Endodermal cell (in vitro differentiated cells): ENCODE measurements around the gene SIGLEC12. TPM values are rescaled to one million over a fixed set of nuclear protein-coding genes. Genes with fewer than 3 reads are reported as not detected.
"Not testable (repeated sequence)": the region's sequence is repeated elsewhere in the genome, so short reads cannot be mapped to it uniquely, and the experiment has no call there.

Source experiments
- DNase-seq: peaks from one replicate; pipeline ENCODE4 v3.0.0-alpha.2; 2017
- H3K27ac ChIP-seq: 2 replicates; pipeline ENCODE4 v1.5.1; 2013; ENCODE audit warnings: mild to moderate bottlenecking, low read depth, low read length, moderate library complexity
- H3K27me3 ChIP-seq: 2 replicates; pipeline ENCODE4 v1.6.1; 2013; ENCODE audit warnings: mild to moderate bottlenecking, low read length, moderate library complexity; ENCODE audit not compliant: insufficient read depth, control insufficient read depth, poor library complexity, severe bottlenecking
- H3K36me3 ChIP-seq: 2 replicates; pipeline ENCODE4 v1.7.0; 2013; ENCODE audit warnings: mild to moderate bottlenecking, low read length, moderate library complexity; ENCODE audit not compliant: control insufficient read depth, insufficient read depth
- H3K4me1 ChIP-seq: one replicate; pipeline ENCODE4 v1.7.0; 2013; ENCODE audit warnings: low read length; ENCODE audit not compliant: control insufficient read depth, insufficient read depth
- H3K4me3 ChIP-seq: 2 replicates; pipeline ENCODE4 v1.5.1; 2013; ENCODE audit warnings: mild to moderate bottlenecking, low read length, moderate library complexity
- H3K9ac ChIP-seq: 2 replicates; pipeline ENCODE4 v1.6.1; 2013; ENCODE audit warnings: mild to moderate bottlenecking, low read length, moderate library complexity; ENCODE audit not compliant: poor library complexity, severe bottlenecking; ENCODE audit errors: extremely low read depth
- H3K9me3 ChIP-seq: 2 replicates; pipeline ENCODE4 v1.6.1; 2013; ENCODE audit warnings: mild to moderate bottlenecking, low read length, moderate library complexity; ENCODE audit not compliant: control insufficient read depth
- H3K27ac Mint-ChIP-seq: 2 replicates; pipeline ENCODE4 v1.8.0; 2020; ENCODE audit warnings: mixed read lengths
- H3K27me3 Mint-ChIP-seq: 2 replicates; pipeline ENCODE4 v1.8.0; 2021; ENCODE audit warnings: mild to moderate bottlenecking, mixed read lengths; ENCODE audit not compliant: insufficient read depth
- H3K36me3 Mint-ChIP-seq: 2 replicates; pipeline ENCODE4 v1.8.0; 2020; ENCODE audit warnings: low read depth, mixed read lengths
- H3K4me1 Mint-ChIP-seq: 2 replicates; pipeline ENCODE4 v1.8.0; 2020; ENCODE audit warnings: mixed read lengths
- H3K4me3 Mint-ChIP-seq: 2 replicates; pipeline ENCODE4 v1.8.0; 2020; ENCODE audit warnings: mild to moderate bottlenecking, moderate library complexity, mixed read lengths
- H3K9me3 Mint-ChIP-seq: 2 replicates; pipeline ENCODE4 v1.8.0; 2020; ENCODE audit warnings: mild to moderate bottlenecking, mixed read lengths
- WGBS, 2 experiments: methylation state at CpG; one replicate each; pipeline versions ENCODE4 v1.1.5 to v1.1.7; 2013; ENCODE audit warnings: missing lambda C conversion rate in 2 of 2, mixed read lengths in 1 of 2; ENCODE audit not compliant: insufficient coverage in 1 of 2, insufficient read length in 1 of 2; 5-methylcytosine and 5-hydroxymethylcytosine counted together
- total RNA-seq, 2 donors: library from RNA; stranded (reverse); fragmentation: NEBNext Ultra II Directional in 1 of 2; extraction: Animal tissue kit (Norgen Biotek cat#: 25700) in 1 of 2; gene quantifications; 2 replicates in 1 of 2; 3 replicates in 1 of 2; pipeline ENCODE4 v1.2.1, GENCODE V29; 2021
- TF ChIP-seq, protein P1 (sequence below): fragments of 200-600 bp; sonication (generic); conservative IDR thresholded peaks from 2 replicates; pipeline ENCODE4 v1.5.0; 2021; ENCODE audit warnings: antibody characterized with exemption, mild to moderate bottlenecking

The SIGLEC12 gene
- total RNA-seq, 2 donors from 2014 or later = not detected

DNA sequence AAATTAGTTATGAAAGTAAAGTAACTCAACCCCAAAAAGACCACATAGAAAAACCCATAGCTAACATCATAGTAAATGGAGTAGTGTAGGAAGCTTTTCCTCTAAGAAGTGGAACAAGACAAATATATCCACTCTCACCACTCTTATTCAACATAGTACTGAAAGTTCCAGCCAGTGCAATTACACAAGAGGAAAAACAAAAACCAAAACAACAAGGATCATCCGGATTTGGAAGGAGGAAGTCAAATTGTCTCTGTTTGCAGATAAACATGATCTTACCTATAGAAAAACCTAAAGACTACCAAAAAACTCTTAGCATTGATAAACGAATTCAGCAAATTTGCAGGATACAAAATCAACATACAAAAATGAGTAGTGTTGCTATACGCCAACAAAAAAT lies 34.9 kb downstream of the SIGLEC12 start:
- Mint-ChIP-seq H3K27ac (no peak overlapping the region), H3K9me3 (no peaks in the 10 kb centered on the region), H3K36me3 (no peaks in the 10 kb centered on the region), H3K4me1 (no peaks in the 10 kb centered on the region), H3K4me3 (no peak overlapping the region), H3K27me3 (peaks cover 70% of the 10 kb centered on the region)
- H3K9me3 ChIP-seq = no peaks in the 10 kb centered on the region
- DNase-seq = no peak
- H3K4me1 ChIP-seq = no peaks in the 10 kb centered on the region
- TF ChIP-seq, protein P1, sequence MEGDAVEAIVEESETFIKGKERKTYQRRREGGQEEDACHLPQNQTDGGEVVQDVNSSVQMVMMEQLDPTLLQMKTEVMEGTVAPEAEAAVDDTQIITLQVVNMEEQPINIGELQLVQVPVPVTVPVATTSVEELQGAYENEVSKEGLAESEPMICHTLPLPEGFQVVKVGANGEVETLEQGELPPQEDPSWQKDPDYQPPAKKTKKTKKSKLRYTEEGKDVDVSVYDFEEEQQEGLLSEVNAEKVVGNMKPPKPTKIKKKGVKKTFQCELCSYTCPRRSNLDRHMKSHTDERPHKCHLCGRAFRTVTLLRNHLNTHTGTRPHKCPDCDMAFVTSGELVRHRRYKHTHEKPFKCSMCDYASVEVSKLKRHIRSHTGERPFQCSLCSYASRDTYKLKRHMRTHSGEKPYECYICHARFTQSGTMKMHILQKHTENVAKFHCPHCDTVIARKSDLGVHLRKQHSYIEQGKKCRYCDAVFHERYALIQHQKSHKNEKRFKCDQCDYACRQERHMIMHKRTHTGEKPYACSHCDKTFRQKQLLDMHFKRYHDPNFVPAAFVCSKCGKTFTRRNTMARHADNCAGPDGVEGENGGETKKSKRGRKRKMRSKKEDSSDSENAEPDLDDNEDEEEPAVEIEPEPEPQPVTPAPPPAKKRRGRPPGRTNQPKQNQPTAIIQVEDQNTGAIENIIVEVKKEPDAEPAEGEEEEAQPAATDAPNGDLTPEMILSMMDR = no peak
- H3K36me3 ChIP-seq = no peaks in the 10 kb centered on the region
- H3K9ac ChIP-seq = no peak overlapping the region
- 72 to 77% methylated on average over 2 to 3 of the region's 3 CpGs for WGBS, 2 experiments
- H3K27me3 ChIP-seq = peaks cover 67% of the 10 kb centered on the region
- no peak overlapping the region for H3K27ac ChIP-seq
- no peak overlapping the region for H3K4me3 ChIP-seq

DNA sequence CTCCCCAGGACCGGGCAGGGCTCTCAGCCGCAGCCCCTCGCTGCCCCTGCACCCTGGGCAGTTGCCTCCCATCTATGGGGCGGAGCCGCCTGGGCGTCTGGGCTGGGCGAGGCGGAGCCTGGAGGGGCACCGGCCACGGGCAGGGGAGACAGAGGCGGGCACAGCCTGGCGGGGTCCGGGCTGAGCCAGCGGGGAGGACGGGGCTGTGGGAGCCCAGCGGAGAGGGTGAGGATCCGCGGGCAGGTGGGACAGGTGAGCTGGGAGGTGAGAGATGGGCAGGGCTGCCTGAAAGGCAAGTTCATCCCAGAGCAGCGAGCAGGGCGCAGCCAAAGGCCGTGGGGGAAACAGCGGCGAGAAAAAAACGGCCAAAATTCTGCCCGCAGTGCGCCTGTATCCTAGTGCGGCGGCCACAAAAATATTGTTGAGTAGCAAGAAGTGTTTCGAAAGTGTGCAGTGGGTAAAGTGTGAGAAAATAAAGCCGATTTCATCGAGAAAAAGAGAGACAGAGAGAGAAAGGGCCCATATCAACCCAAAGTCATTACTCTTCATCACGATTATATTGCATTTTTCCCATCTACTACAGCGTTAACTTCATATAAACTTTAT lies 37.5 kb downstream of the SIGLEC12 start:
- H3K9ac ChIP-seq, H3K27ac ChIP-seq, H3K36me3 ChIP-seq, H3K4me3 ChIP-seq, H3K4me1 Mint-ChIP-seq, H3K36me3 Mint-ChIP-seq, H3K9me3 Mint-ChIP-seq, H3K9me3 ChIP-seq, H3K27ac Mint-ChIP-seq, H3K4me1 ChIP-seq, DNase-seq: not testable (repeated sequence)
- peak overlapping the region; percentile 23 for H3K4me3 Mint-ChIP-seq
- WGBS, 2 experiments = 43 to 94% methylated on average over 2 to 13 of the region's 33 CpGs
- H3K27me3 Mint-ChIP-seq = peaks cover 67% of the 10 kb centered on the region
- peaks cover 60% of the 10 kb centered on the region for H3K27me3 ChIP-seq

- H3K4me1 Mint-ChIP-seq = no peaks in the 10 kb centered on the region
Observed at GRCh38 chr19:51462681-51463080, 38.9 kb downstream of the SIGLEC12 start.

More at GRCh38 chr19:51462681-51463080, 38.9 kb downstream of the SIGLEC12 start:
- Mint-ChIP-seq H3K4me3 (no peak overlapping the region), H3K27me3 (peaks cover 54% of the 10 kb centered on the region), H3K9me3 (no peaks in the 10 kb centered on the region), H3K36me3 (no peaks in the 10 kb centered on the region), H3K27ac (no peak overlapping the region)
- peaks cover 46% of the 10 kb centered on the region for H3K27me3 ChIP-seq
- TF ChIP-seq, protein P1 = no peak
- no peak overlapping the region for H3K4me3 ChIP-seq
- no peaks in the 10 kb centered on the region for H3K4me1 ChIP-seq
- no peak for DNase-seq
- no peak overlapping the region for H3K27ac ChIP-seq
- 73 to 86% methylated on average over 6 to 10 of the region's 10 CpGs for WGBS, 2 experiments
- H3K36me3 ChIP-seq = no peaks in the 10 kb centered on the region
- no peak overlapping the region for H3K9ac ChIP-seq
- H3K9me3 ChIP-seq = no peaks in the 10 kb centered on the region
